ELR (cell line): ENCODE measurements around the gene DAND5.

Experiments
- DNase-seq: peaks from one replicate; pipeline ENCODE4 v3.0.0-alpha.2; 2015; ENCODE audit warnings: low read depth

Gene DAND5, protein sequence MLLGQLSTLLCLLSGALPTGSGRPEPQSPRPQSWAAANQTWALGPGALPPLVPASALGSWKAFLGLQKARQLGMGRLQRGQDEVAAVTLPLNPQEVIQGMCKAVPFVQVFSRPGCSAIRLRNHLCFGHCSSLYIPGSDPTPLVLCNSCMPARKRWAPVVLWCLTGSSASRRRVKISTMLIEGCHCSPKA

DNA sequence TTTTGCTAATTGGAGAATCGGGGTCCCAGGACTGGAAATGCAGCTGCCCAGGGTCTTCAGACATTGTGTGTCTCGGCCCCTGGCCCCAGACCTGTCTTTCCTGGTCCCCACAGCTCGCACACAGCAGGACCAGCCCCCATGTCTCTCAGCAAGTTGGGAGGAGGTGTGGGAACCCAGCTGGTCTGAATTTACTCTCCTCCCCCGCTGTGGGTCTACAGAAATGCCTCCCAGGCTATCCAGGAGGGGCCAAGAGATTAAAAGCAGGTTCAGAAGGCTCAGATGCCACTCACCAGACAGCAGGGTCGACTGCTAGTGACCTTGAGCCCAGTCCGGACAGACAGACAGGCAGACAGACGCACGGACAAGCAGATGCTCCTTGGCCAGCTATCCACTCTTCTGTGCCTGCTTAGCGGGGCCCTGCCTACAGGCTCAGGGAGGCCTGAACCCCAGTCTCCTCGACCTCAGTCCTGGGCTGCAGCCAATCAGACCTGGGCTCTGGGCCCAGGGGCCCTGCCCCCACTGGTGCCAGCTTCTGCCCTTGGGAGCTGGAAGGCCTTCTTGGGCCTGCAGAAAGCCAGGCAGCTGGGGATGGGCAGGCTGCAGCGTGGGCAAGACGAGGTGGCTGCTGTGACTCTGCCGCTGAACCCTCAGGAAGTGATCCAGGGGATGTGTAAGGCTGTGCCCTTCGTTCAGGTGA is at the start of gene DAND5:
Gene DAND5 (plus strand): TSS at position 285 of the 697 bp plus-strand sequence. CDS start 85 bp downstream, at position 370.
- DNase-seq, result no peak

DNA sequence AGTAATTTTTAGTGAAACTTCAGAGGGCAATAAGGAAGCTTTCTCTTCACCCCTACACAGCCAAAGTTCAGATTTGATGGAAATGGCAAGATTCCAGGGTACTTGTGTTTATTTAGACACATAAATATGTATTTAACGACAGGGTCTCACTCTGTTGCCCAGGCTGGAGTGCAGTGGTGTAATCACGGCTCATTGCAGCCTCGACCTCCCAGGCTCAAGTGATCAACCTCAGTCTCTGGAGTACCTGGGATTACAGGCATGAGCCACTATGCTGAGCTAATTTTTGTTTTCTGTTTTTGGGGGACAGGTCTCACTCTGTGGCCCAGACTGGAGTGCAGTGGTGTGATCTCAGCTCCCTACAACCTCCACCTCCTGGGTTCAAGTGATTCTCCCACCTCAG is 48.3 kb upstream of the DAND5 start:
- no peak for DNase-seq

DNA sequence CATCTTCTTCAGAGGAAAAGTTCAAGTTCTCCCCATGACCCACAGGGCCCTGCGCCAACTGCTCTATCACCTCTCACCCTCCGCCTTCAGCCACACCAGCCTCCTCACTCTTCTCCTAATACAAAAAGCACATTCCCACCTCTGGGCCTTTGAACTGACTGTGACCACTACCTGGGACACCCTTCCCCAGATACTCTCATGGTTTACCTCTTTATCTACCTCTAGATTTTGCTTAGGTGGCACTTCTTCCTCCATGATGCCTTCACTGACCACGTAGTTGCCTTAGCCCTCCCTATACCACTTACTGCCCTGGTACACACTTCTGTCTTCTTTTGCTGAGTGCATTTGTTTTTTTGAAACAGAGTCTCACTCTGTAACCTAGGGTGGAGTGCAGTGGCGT is 46.4 kb upstream of the DAND5 start:
- no peak for DNase-seq

DNA sequence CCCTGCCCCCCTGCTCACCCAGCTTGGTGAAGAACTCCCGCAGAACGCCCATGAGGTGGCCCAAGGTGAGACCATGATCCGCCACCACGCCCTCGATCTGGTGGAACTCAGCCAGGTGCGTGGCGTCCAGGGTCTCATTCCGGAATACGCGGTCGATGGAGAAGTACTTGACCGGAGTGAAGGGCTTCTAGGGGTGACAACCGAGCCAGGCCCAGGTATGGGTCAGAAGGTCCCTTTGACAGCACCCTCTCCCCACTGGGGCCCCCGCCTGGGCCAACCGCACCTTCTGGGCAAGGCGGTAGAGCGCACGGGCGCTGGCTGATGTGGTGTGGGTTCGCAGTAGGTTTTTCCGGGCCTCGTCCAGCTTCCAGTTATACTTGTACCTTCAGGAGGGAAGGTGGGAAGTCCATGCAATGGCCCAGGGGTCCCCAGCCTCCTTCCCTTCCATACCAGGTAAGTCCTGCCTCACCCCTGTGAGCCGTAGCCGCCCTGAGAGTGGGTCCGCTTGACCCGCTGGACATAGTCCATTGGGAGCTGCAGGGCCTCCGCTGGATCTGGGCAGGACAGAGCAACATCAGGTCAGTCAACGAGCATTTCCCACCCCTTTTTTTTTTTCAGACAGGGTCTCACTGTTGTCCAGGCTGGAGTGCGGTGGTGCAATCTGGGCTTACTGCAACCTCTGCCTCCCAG is 44.6 kb upstream of the DAND5 start:
- DNase-seq, result no peak

DNA sequence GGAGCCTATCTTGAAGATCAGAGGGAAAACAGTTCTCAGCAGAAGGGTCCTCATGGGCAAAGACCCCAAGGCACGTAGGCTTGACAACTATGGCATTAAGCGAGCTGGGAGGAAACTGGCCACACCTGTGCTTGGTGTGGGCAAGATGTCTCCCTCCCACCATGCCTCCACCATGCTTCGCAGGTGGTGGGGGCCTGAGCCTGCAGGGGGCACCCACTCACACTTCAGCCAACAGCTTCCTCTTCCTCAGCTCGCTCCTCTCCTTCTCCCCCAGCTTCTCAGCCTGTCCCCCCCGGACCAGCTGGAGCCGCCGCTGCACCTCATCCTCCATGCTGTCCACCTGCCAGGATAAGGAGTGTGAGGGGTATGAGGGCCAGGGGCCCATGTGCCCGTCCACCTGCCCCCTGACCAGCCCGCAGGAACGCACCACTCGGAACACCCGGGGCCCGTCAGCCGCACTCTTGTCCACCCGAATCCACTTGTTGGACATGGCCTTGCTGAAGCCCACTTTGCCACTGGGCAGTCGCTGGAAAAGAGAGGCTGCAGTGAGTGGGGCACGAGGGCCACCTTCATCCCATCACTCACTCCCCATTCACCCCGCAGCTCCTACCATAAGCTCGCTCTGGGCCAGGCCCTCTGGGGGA is 39.3 kb upstream of the DAND5 start:
- DNase-seq, result no peak

DNA sequence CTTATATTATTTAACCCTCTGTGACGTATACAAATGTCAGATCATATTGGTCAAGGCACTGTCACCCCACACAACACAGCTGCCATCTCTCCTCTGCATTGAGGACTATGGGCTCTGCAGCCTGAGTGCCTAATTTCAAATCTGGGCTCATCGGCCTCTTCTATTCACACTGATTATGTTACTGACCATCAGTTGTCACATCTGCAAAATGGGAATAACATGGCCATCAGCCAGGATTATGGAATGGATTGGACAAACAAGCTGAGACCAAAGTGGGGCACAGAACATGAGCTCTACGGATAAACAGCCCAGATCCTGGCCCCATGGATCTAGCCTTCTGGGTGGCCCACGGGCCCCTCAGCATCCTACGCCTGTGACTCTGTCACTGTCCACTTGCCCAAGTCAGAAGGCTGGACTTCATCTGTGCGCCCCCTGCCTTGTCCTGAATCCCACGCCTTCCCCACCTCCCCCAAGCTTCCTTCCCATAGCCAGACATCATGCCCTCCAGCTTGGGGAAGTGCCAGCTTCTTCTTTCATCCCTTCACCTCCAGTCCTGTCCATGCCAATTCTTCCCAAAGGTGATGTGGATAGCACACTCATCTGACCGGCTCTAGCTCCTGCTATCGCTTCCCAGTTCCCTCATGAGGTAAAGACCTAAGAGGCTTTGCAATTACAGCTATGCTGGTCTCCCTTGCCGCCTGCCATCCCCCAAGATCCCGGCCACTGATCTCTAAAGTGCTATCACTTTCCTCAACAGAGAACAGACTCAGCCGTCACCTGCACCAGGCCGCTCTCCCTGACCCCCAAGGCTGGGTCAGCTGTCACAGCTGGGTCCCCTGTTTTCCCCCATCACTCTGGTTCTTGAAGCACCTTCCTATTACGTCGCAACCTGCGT is 36.7 kb upstream of the DAND5 start:
- DNase-seq, result no peak

DNA sequence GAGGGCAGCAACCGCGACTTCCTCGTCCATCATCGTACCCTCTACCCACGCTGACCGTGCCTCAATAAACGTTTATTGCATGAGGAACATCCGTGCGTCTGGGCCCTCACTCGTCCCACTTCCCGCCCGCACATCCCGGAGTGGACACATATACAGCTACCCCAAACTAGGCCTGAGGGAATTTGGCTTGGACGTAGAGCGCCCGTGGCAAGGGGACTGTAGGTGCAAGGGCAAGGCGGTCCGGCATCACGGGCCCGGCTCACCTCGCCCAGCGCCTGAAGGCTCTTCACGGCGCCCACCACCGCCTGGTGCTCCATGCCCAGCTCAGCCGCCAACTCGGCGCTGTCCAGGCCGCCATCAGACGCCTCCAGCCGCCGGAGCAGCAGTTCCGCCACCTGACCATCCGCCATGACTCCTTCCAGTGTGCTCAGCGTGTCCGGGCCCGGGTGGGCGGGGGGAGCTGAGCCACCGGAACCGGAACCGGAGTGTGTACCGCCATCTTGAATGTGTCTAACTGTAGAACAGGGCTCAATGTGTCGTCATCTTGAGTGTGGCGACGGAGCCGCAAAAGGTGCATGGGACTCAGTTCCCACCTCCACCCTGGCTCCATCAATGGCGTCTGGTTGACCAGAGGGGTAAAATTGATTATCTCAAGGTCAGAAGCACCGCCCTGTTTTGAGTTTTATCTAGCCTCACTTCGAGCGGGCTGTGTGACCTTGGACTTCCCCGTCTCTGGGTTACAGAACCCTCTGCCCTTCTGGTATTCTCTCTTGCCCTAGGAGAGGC is 35.9 kb upstream of the DAND5 start, which contains the start of gene FARSA:
Gene FARSA (minus strand): TSS at position 425 of the 786 bp plus-strand sequence. CDS start 15 bp downstream, at position 410.
- peak; percentile 94 for DNase-seq

DNA sequence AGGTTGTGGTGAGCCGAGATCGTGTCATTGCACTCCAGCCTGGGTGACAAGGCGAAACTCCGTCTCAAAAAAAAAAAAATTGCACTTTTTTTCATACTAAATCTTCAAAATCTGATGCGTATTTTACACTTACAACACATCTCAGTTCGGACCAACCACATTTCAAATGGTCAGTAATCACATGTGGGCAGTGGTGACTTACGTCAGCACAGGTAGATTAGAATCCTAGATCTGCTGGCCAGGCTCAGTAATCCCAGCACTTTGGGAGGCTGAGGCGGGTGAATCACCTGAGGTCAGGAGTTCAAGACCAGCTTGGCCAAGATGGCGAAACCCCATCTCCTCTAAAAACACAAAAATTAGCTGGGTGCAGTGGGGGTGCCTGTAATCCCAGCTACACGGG is 34.3 kb upstream of the DAND5 start:
- DNase-seq, result no peak

DNA sequence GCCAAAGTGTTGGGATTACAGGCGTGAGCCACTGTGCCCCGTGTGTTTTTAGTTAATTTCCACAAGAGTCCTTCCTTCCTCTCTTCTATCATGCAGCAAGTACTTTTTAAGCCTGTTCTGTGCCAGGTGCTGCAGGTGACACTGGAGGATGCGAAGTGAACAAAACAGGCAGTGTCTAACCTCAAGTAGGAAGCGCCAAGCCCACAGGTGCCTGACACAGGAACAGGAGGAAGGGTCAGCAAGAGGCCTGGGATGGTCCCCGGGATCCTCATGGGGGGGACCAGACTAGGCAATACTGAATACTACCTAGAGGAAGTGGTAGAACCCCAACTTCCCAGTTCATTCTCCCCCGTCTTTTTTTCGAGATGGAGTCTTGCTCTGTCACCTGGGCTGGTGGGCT is 32.8 kb upstream of the DAND5 start:
- DNase-seq, result no peak

DNA sequence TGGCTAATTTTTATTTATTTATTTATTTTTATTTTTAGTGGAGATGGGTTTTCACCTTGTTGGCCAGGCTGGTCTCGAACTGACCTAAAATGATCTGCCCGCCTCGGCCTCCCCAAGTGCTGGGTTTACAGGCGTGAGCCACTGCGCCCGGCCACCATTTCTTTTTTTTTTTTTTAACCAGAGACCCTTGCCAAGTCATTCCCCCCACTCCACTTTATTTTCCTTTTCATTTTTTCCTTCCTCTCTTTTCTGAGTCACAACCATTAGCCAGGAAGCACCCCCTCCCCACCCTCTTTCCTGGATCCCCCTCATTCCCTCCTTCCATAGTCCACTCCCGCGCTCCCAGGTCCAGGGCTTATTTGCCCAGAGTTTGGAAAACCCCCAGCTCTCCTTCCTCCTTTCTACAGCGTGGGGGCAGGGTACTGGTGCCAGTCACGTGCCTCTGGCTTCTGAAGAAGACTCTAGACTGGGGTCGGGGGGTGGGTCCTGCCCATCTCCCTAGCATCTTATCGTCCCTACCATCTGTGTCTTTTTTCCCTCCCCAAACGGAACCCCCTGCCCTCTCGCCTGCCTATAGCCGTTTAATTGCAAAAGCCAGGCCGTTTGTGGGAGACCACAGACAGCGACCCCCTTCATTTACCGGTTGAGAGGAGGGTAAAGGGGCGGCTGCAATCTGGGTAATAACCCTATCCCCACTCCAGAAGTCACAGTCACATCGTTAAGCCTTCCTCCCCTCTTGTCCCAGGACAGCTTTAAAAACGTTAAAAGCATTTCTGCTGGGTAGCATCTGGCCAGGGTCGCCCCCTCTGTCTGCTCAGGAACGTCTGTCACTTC is 32.1 kb upstream of the DAND5 start:
- peak; percentile 46 for DNase-seq

DNA sequence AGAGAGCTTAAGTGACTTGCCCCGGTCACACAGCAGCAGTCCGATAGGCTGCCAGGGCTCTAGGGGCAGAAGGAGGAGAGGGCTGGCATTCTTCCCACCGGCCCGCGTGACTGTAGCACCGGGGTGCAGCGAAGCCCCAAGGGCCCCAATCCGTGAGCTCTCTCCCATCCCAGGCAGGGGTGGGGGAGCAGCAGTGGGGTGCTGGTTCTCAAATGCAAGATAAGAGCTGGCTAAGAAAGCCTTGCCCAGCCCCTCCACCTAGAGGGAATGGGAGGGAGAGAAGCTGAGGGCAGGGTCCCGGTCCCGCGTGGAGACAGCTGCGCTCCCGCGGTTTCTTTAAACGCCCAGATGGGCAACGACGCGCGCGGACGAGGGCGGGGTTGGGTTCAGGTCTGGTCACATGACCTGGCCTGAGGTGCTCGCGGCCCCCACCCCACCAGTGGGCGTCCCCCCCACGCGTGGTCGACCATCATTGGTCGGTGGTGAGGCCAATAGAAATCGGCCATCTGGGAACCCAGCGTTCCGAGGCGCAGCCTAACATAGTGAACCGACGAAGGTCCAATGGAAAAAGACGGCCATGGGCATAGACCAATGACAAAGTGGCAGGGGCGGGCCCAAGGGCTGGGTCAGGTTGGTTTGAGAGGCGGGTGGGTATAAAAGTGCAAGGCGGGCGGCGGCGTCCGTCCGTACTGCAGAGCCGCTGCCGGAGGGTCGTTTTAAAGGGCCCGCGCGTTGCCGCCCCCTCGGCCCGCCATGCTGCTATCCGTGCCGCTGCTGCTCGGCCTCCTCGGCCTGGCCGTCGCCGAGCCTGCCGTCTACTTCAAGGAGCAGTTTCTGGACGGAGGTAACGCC is 31.2 kb upstream of the DAND5 start, which contains the start of gene CALR:
Gene CALR (plus strand): TSS at position 683 of the 852 bp plus-strand sequence. CDS start 71 bp downstream, at position 754.
- DNase-seq, result peak; percentile 100

DNA sequence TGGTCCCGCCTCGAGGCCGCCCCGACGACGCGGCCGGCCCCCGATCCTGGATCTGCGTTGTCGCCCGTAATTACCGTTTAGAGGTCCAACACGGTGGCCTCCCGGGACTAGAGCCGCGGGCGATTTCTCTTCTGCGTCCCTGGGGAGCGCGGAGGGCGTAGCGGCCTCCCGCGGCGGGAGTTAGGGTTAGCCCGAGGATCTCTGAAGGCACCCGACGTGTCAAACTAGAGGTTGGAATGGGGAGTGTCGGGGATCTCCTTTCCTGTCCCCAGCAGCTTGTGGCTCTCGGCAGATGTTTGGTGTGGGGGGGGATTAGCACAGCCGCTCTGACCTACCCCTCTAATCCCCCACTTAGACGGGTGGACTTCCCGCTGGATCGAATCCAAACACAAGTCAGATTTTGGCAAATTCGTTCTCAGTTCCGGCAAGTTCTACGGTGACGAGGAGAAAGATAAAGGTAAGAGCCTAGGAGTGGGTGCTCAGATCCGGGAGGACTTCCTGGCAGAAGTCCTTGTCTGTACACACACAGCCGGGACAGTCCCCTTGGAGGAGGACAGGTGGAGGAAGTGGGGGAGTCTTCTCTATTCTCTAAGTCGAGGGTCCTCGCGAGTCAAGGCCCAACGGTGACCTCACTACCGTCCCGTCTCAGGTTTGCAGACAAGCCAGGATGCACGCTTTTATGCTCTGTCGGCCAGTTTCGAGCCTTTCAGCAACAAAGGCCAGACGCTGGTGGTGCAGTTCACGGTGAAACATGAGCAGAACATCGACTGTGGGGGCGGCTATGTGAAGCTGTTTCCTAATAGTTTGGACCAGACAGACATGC is 30.4 kb upstream of the DAND5 start:
- DNase-seq, result peak; percentile 66

DNA sequence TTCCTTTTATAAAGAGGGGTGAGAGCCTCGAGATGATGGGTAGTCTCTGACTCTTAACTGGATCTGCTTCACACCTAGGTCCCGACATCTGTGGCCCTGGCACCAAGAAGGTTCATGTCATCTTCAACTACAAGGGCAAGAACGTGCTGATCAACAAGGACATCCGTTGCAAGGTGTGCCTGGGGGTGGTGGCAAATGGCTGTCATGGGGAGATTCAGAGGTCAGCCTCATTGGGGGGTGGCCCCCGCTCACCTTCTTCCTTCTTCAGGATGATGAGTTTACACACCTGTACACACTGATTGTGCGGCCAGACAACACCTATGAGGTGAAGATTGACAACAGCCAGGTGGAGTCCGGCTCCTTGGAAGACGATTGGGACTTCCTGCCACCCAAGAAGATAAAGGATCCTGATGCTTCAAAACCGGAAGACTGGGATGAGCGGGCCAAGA is 29.4 kb upstream of the DAND5 start:
- no peak for DNase-seq

DNA sequence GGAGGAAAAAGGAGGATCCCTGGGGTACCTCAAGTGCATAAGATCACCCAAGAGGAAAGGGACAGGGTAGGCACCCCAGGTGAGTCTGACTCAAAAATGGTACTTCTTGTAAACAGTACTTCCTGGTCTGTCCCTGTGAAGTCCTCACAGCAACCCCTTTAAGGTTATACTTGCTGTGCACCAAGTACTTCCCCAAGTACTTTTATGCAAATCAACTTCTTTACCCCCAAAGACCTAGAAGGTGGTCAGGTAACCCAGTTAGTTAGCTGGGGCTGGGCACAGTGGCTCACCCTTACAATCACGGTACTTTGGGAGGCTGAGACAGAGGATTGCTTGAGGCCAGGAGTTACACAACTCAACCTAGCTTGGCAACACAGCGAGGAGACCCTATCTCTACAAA is 28.5 kb upstream of the DAND5 start:
- no peak for DNase-seq

DNA sequence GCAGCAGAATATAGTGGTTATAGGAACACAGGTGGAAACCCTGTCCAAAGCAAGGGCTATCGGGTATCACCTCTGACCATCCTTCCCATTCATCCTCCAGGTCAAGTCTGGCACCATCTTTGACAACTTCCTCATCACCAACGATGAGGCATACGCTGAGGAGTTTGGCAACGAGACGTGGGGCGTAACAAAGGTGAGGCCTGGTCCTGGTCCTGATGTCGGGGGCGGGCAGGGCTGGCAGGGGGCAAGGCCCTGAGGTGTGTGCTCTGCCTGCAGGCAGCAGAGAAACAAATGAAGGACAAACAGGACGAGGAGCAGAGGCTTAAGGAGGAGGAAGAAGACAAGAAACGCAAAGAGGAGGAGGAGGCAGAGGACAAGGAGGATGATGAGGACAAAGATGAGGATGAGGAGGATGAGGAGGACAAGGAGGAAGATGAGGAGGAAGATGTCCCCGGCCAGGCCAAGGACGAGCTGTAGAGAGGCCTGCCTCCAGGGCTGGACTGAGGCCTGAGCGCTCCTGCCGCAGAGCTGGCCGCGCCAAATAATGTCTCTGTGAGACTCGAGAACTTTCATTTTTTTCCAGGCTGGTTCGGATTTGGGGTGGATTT is 25.8 kb upstream of the DAND5 start:
- no peak for DNase-seq

DNA sequence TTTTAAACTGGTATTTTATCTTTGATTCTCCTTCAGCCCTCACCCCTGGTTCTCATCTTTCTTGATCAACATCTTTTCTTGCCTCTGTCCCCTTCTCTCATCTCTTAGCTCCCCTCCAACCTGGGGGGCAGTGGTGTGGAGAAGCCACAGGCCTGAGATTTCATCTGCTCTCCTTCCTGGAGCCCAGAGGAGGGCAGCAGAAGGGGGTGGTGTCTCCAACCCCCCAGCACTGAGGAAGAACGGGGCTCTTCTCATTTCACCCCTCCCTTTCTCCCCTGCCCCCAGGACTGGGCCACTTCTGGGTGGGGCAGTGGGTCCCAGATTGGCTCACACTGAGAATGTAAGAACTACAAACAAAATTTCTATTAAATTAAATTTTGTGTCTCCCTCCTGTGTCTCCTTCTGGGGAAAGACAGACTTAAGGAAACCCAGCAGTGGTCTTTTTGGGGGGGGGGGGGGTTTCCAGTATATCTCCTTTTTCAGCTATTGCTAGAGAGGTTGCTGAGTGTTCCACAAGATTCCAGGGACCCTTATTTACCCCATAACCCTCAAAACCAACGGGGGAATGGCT is 25.2 kb upstream of the DAND5 start:
- DNase-seq, result no peak

DNA sequence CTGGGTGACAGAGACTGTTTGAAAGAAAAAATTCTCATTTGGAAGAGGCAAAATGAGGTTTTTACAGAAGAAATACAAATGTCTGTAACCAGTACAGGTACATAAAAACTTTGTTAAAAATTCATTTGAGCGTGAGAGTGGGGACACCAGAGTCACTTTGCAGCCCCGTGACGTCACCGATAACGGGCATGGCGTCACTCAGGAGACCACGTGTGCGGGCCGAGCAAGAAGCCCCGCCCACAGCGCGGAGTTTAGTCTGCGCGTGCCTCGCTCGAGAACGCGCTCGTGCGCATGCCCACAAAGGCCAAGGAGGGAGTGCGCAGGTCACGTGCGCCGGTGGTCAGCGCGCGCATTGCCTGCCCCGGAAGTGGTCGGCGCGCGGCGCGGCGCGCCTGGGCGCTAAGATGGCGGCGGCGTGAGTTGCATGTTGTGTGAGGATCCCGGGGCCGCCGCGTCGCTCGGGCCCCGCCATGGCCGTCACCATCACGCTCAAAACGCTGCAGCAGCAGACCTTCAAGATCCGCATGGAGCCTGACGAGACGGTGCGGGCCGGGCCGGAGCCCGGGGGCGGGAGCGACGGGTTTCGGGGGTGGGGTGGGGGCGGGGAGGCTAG is 23.8 kb upstream of the DAND5 start, which contains the start of gene RAD23A:
Gene RAD23A (plus strand): TSS at position 384 of the 613 bp plus-strand sequence. CDS start 87 bp downstream, at position 471.
- DNase-seq, result peak; percentile 99
